B cell (primary cell): ENCODE data around the gene EED.

ENCODE experiments used
- CTCF ChIP-seq: fragments of 200-600 bp; IDR thresholded peaks from one replicate; pipeline ENCODE4 v1.8.0; 2022; ENCODE audit warnings: antibody characterized with exemption, mild to moderate bottlenecking
- EZH2 ChIP-seq: IDR thresholded peaks from 2 replicates; pipeline ENCODE4 v1.6.1; 2012; ENCODE audit warnings: borderline replicate concordance, low read depth, mild to moderate bottlenecking, moderate library complexity, low read length; ENCODE audit not compliant: insufficient read depth, poor library complexity, severe bottlenecking

GRCh38 chr11:86209806-86210657 is 34.5 kb upstream of the EED start:
- TF ChIP-seq CTCF (no peak), EZH2 (no peak)
